Upper lobe of right lung (tissue), 1 donor: ENCODE measurements around the gene PXDC1. TPM values are rescaled to one million over a fixed set of nuclear protein-coding genes. Genes with fewer than 3 reads are reported as not detected.
"Not testable (repeated sequence)": the region's sequence is repeated elsewhere in the genome, so short reads cannot be mapped to it uniquely, and the experiment has no call there.

ENCODE experiments used
- ATAC-seq: fragments of 200-7000 bp; cut with Tn5 transposase; one replicate; pipeline ENCODE4 v1.9.1; 2020; ENCODE audit warnings: mild to moderate bottlenecking, moderate library complexity
- DNase-seq: peaks from one replicate; pipeline ENCODE4 v3.0.0-alpha.2; 2020
- H3K27ac ChIP-seq: fragments of 200-600 bp; one replicate; pipeline ENCODE4 v1.8.0; 2022
- H3K27me3 ChIP-seq: fragments of 200-600 bp; one replicate; pipeline ENCODE4 v1.8.0; 2022; ENCODE audit warnings: mild to moderate bottlenecking
- H3K36me3 ChIP-seq: fragments of 200-600 bp; one replicate; pipeline ENCODE4 v1.8.0; 2022
- H3K4me1 ChIP-seq: fragments of 200-600 bp; one replicate; pipeline ENCODE4 v1.8.0; 2022
- H3K4me3 ChIP-seq: fragments of 200-600 bp; one replicate; pipeline ENCODE4 v1.8.0; 2022; ENCODE audit warnings: mild to moderate bottlenecking
- H3K9me3 ChIP-seq: fragments of 200-600 bp; one replicate; pipeline ENCODE4 v1.8.0; 2022
- CTCF ChIP-seq: fragments of 200-600 bp; IDR thresholded peaks from one replicate; pipeline ENCODE4 v1.8.0; 2022; ENCODE audit warnings: antibody characterized with exemption
- intact Hi-C: fragments of 100-400 bp; cut with DNase I; formaldehyde crosslinking; loops from one replicate; pipeline ENCODE4 v1.11.0; 2022
- total RNA-seq: library from RNA; stranded (reverse); fragmentation: NEBNext Ultra II Directional; extraction: Animal tissue kit (Norgen Biotek cat#: 25700); gene quantifications from one replicate; pipeline ENCODE4 v1.2.1, GENCODE V29; 2021
- donor health status: DM: no; HTN: yes; CAD: no; lungs with severe emphysema.

Gene PXDC1
- total RNA-seq, 1 donor from 2014 or later, result 70.8 TPM

- no peak for DNase-seq
- intact Hi-C loops, result no loop called here
- TF ChIP-seq CTCF, result no peak
- H3K4me3 ChIP-seq, result no peak overlapping the region
- ATAC-seq, result no peak
- no peaks in the 10 kb centered on the region for H3K27me3 ChIP-seq
- no peaks in the 10 kb centered on the region for H3K36me3 ChIP-seq
- H3K27ac ChIP-seq, result no peak overlapping the region
- H3K9me3 ChIP-seq, result no peaks in the 10 kb centered on the region
- H3K4me1 ChIP-seq, result no peaks in the 10 kb centered on the region
Observed at GRCh38 chr6:3687847-3688246, 63.7 kb downstream of the PXDC1 start.

GRCh38 chr6:3683331-3683730 lies 68.2 kb downstream of the PXDC1 start:
- intact Hi-C loops, result no loop called here
- Histone ChIP-seq H3K4me1 (no peaks in the 10 kb centered on the region), H3K27ac (no peak overlapping the region), H3K4me3 (no peak overlapping the region), H3K36me3 (no peaks in the 10 kb centered on the region), H3K9me3 (no peaks in the 10 kb centered on the region), H3K27me3 (no peaks in the 10 kb centered on the region)
- no peak for TF ChIP-seq CTCF
- ATAC-seq, result no peak
- DNase-seq, result no peak

- TF ChIP-seq CTCF, result no peak
- DNase-seq, result no peak
- Histone ChIP-seq H3K27me3 (no peaks in the 10 kb centered on the region), H3K36me3 (no peaks in the 10 kb centered on the region), H3K4me3 (no peak overlapping the region), H3K4me1 (no peaks in the 10 kb centered on the region), H3K27ac (no peak overlapping the region), H3K9me3 (no peaks in the 10 kb centered on the region)
- ATAC-seq, result no peak
- intact Hi-C loops, result no loop called here
Observed at GRCh38 chr6:3678946-3679345, 72.6 kb downstream of the PXDC1 start.

- H3K27ac ChIP-seq, H3K9me3 ChIP-seq, ATAC-seq, H3K27me3 ChIP-seq, intact Hi-C loops, DNase-seq, H3K36me3 ChIP-seq, H3K4me3 ChIP-seq, H3K4me1 ChIP-seq: not testable (repeated sequence)
Observed at GRCh38 chr6:3677751-3678150, 73.8 kb downstream of the PXDC1 start.

GRCh38 chr6:3677351-3677750 lies 74.2 kb downstream of the PXDC1 start:
- H3K27ac ChIP-seq, H3K4me3 ChIP-seq, ATAC-seq, H3K27me3 ChIP-seq, DNase-seq, intact Hi-C loops, H3K36me3 ChIP-seq, H3K4me1 ChIP-seq, H3K9me3 ChIP-seq: not testable (repeated sequence)

Other genes starting within 250 kb of the PXDC1 start
- gene FAM50B, start 97.7 kb upstream of the PXDC1 start, total RNA-seq, result 13.1 TPM